NT2/D1 (cell line): ENCODE data around the gene GSTM2.
"Not testable (repeated sequence)": the region's sequence is repeated elsewhere in the genome, so short reads cannot be mapped to it uniquely, and the experiment has no call there.

Source experiments
- DNase-seq: peaks from one replicate; pipeline ENCODE4 v3.0.0-alpha.2; 2011; ENCODE audit warnings: low read depth, low spot score
- H3K27me3 ChIP-seq: 2 replicates; pipeline ENCODE4 v1.6.0; 2011; ENCODE audit warnings: mild to moderate bottlenecking; ENCODE audit not compliant: insufficient read length, insufficient read depth
- H3K36me3 ChIP-seq: 2 replicates; pipeline ENCODE4 v1.6.1; 2011; ENCODE audit warnings: mild to moderate bottlenecking, low read length, mixed read lengths; ENCODE audit not compliant: insufficient read depth, insufficient read length
- H3K4me1 ChIP-seq: 2 replicates; pipeline ENCODE4 v1.5.1; 2011; ENCODE audit not compliant: insufficient read depth, insufficient read length
- H3K4me3 ChIP-seq: 2 replicates; pipeline ENCODE4 v1.5.1; 2011; ENCODE audit warnings: low read depth; ENCODE audit not compliant: insufficient read length
- H3K9ac ChIP-seq: 2 replicates; pipeline ENCODE4 v1.6.0; 2011; ENCODE audit warnings: low read depth; ENCODE audit not compliant: insufficient read length
- H3K9me3 ChIP-seq: 2 replicates; pipeline ENCODE4 v1.5.1; 2011; ENCODE audit warnings: mild to moderate bottlenecking, low read length; ENCODE audit not compliant: insufficient read depth
- SUZ12 ChIP-seq: IDR thresholded peaks from 2 replicates; pipeline ENCODE4 v1.6.1; 2011; ENCODE audit not compliant: insufficient read length, insufficient read depth; ENCODE audit errors: extremely low read depth
- YY1 ChIP-seq: IDR thresholded peaks from 2 replicates; pipeline ENCODE4 v1.6.1; 2011; ENCODE audit not compliant: insufficient read length, insufficient read depth
- ZNF274 ChIP-seq: IDR thresholded peaks from 2 replicates; pipeline ENCODE4 v1.6.1; 2011; ENCODE audit warnings: mild to moderate bottlenecking, low read depth, low read length

Gene GSTM2

GRCh38 chr1:109704173-109704572 is 36.3 kb downstream of the GSTM2 start:
- Histone ChIP-seq H3K36me3 (no peaks in the 10 kb centered on the region), H3K9ac (no peak overlapping the region), H3K9me3 (peaks cover 29% of the 10 kb centered on the region; the same call in 1 of the 2 replicates), H3K27me3 (no peaks in the 10 kb centered on the region), H3K4me3 (no peak overlapping the region), H3K4me1 (no peaks in the 10 kb centered on the region)
- DNase-seq, result no peak
- TF ChIP-seq SUZ12 (no peak), ZNF274 (no peak), YY1 (no peak)

GRCh38 chr1:109705411-109705810 is 37.6 kb downstream of the GSTM2 start:
- TF ChIP-seq YY1 (no peak), ZNF274 (no peak), SUZ12 (no peak)
- no peak for DNase-seq

GRCh38 chr1:109708949-109709348 is 41.1 kb downstream of the GSTM2 start:
- not testable (repeated sequence) for DNase-seq, H3K4me3 ChIP-seq, H3K4me1 ChIP-seq, H3K27me3 ChIP-seq, H3K36me3 ChIP-seq, H3K9ac ChIP-seq
- peaks cover 26% of the 10 kb centered on the region; the same call in 1 of the 2 replicates for H3K9me3 ChIP-seq

More at GRCh38 chr1:109705411-109705810, 37.6 kb downstream of the GSTM2 start:
- H3K36me3 ChIP-seq, result no peaks in the 10 kb centered on the region
- no peaks in the 10 kb centered on the region for H3K4me1 ChIP-seq
- no peak overlapping the region for H3K4me3 ChIP-seq
- H3K27me3 ChIP-seq, result no peaks in the 10 kb centered on the region
- H3K9ac ChIP-seq, result no peak overlapping the region
- H3K9me3 ChIP-seq, result peaks cover 38% of the 10 kb centered on the region; the same call in 1 of the 2 replicates

GRCh38 chr1:109709822-109710221 is 42.0 kb downstream of the GSTM2 start:
- H3K4me1 ChIP-seq, DNase-seq, H3K36me3 ChIP-seq, H3K9ac ChIP-seq, H3K27me3 ChIP-seq, H3K4me3 ChIP-seq: not testable (repeated sequence)
- H3K9me3 ChIP-seq, result peaks cover 24% of the 10 kb centered on the region; the same call in 1 of the 2 replicates

- H3K4me3 ChIP-seq, H3K4me1 ChIP-seq, DNase-seq, H3K36me3 ChIP-seq, H3K27me3 ChIP-seq, H3K9ac ChIP-seq: not testable (repeated sequence)
- H3K9me3 ChIP-seq, result peaks cover 24% of the 10 kb centered on the region; the same call in 1 of the 2 replicates
These were observed 43.9 kb downstream of the GSTM2 start, which contains the start of gene GSTM5 for GRCh38 chr1:109711593-109712320. Gene GSTM5, plus strand, starts transcription at chr1:109712251. Its CDS starts 62 bp downstream, at chr1:109712313.

GRCh38 chr1:109712321-109712864 is 44.5 kb downstream of the GSTM2 start:
- DNase-seq, result no peak
- H3K9ac ChIP-seq, result no peak overlapping the region
- H3K36me3 ChIP-seq, result no peaks in the 10 kb centered on the region
- H3K4me1 ChIP-seq, result no peaks in the 10 kb centered on the region
- H3K4me3 ChIP-seq, result no peak overlapping the region
- H3K9me3 ChIP-seq, result peaks cover 24% of the 10 kb centered on the region; the same call in 1 of the 2 replicates
- H3K27me3 ChIP-seq, result no peaks in the 10 kb centered on the region
- no peak for TF ChIP-seq ZNF274
- TF ChIP-seq YY1, result no peak
- no peak for TF ChIP-seq SUZ12

- DNase-seq, result no peak
- Histone ChIP-seq H3K27me3 (no peaks in the 10 kb centered on the region), H3K9ac (no peak overlapping the region), H3K9me3 (peaks cover 15% of the 10 kb centered on the region; the same call in 1 of the 2 replicates), H3K36me3 (no peaks in the 10 kb centered on the region), H3K4me3 (no peak overlapping the region), H3K4me1 (no peaks in the 10 kb centered on the region)
- TF ChIP-seq ZNF274 (no peak), SUZ12 (no peak), YY1 (no peak)
These were observed 45.8 kb downstream of the GSTM2 start for GRCh38 chr1:109713636-109714035.
